NCI-H187 (cell line): ENCODE measurements around the gene NAGPA.

Experiments used
- DNase-seq, 2 experiments: peaks; one replicate each; lab custom pipeline; 2025; lab: John Stamatoyannopoulos, UW

The NAGPA gene

DNA sequence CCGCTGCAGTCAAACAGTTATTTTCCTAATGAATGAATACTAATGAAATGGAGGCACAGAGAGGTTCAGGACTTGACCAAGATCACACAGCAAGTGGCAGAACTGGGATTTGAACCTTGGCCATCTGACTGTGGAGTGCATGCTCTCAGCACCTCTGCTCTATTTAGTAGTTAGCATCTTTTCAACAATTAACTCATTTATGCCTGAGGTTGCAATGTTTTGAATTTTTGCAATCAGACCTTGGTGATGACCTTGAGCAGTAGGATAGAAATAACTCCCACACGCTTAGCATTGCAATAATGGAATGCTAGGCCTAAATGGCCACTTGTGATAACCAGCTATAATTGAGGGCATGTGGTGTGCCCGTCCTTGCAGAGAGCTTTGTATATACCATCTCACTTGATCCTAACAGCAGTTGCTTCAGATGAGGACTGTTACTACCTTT lies 31.0 kb downstream of the NAGPA start:
- no peak for DNase-seq

DNA sequence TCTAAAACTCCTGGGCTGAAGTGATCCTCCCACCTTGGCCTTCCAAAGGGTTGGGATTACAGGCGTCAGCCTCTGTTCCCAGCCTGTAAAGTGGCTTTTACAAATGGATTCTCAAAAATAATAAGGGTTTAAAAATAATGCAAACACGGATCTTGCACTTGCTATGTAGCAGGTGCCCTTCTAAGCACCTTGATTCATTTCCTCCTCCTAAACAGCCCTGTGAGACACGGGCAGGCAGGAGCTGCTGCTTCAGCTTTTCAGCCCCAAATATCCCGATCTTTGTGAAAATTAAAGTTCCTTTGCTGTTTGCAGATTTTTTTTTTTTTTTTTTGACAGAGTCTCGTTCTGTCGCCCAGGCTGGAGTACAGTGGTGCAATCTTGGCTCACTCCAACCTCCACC lies 31.7 kb downstream of the NAGPA start:
- no peak for DNase-seq

DNA sequence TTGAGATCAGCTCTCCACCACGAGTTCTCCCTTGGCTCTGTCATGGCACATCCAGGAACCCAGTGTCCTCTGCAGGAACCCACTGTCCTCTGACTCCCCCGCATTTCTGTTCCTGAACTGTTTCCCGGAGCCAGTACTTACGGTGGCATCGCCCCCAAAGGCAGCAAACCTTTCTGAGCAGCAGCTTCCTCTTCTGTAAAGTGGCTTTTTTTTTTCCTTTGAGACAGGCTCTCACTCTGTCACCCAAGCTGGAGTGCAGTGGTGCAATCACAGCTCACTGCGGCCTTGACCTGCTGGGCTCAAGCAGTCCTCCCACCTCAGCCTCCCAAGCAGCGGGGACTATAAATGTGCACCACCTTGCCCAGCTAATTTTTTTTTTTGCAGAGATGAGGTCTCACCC lies 32.2 kb downstream of the NAGPA start:
- DNase-seq, result no peak

DNA sequence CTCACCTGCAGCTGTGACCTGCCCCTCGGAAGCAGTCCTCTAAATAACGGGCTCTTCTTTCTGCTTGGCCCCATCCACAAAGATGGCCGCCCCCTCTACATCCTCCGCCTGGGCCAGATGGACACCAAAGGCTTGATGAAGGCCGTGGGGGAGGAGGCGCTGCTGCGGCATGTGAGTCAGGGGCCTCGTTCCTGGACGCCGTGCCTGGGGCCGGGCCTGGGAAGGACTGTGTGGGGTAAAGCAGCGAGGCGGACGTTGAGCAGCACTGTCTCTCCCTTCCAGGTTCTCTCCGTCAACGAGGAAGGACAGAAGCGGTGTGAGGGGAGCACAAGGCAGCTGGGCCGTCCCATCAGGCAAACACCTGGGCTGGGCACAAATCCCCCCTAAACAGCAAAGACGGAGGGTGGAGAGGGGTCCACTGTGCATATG lies 33.1 kb downstream of the NAGPA start:
- no peak for DNase-seq

DNA sequence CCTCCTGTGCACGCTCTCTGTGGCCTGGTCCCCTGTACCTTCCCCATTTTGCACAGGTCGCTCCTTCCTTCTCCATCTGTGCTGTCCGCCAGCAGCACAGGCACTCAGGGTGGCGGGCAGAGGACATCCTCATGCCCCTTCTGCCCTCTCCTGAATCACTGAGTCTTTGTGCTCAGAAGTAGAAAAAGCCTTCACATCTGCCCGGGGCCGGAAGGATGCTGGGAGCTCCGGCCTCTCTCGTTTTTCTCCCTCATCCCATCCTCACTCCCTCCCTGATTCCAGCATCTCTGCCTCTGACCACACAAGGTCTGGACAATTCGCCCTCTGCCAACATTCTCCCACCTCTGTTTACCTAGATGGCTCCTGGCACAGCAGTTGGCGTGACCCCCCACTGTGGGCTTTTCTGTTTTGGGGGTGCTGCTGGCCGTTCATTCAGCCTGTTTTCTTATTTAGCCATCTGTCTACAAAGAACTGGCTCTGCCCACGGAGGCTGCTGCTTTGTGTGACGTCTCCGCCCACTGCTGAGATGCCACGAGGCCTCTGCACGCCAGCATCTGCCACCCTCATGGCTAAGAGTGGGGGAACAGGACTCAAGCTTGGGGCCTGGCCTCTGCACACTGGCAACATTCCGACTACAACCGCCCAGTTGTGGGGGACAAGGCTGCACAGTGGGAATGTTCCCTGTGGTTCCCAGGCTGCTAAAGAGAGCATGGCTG lies 38.9 kb downstream of the NAGPA start:
- DNase-seq, result no peak

DNA sequence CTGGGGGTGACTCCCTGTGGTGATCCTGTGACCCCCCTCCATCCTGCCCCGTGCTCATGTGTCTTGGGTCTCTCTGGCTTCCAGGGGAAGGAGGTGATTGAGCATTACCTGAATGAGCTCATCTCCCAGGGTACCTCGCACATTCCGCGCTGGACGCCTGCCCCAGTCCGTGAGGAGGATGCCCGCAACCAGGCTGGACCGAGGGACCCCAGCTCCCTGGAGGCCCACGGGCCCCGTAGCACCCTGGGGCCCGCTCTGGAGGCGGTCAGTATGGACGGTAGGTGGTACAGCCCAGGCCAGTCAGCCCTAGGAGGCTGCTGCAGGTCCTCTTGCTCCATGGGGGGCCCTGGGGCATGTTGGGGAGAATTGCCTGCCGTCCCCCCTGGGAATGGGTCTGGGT lies 42.0 kb downstream of the NAGPA start:
- no peak for DNase-seq

DNA sequence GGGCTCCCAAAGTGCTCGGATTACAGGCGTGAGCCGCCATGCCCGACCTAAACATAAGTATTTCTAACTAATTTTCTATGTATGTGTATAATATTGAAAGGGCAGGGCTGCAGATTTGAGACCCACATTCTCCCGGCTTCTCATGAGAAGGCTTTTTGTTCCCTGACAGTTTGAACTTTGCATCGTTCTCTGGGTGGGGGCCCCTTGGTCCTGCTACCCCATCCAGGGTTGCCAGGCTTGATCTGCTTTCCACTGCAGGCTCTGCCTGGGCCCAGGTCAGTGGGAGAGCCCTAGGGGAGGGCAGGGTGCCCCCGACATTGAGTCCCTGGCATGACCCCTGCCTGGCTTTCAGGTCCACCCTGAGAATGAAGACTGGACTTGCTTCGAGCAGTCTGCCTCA lies 43.3 kb downstream of the NAGPA start:
- DNase-seq, result no peak

DNA sequence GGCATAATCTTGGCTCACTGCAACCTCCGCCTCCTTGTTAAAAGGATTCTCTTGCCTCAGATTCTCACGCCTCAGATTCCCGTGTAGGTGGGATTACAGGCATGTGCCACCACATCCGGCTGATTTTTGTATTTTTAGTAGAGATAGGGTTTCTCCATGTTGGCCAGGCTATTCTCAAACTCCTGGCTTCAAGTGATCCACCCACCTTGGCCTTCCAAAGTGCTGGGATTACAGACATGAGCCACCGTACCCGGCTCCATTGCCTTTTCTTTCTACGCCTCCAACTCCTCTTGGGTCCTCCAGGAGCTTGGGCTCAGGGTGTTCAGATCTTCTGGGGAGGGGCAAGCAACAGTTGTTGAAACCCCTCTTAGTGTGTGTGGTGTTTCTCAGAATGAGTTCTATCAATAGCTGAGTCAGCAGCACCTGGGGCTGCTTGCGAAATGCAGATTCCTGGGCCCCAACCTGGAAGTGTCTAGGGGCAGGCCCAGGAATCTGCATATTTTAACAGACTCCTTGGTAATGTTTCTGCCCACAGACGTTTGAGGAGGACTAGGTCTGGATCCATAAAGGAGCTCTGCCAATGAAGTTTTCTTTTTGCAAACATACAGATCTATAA lies 44.2 kb downstream of the NAGPA start:
- DNase-seq, result no peak

DNA sequence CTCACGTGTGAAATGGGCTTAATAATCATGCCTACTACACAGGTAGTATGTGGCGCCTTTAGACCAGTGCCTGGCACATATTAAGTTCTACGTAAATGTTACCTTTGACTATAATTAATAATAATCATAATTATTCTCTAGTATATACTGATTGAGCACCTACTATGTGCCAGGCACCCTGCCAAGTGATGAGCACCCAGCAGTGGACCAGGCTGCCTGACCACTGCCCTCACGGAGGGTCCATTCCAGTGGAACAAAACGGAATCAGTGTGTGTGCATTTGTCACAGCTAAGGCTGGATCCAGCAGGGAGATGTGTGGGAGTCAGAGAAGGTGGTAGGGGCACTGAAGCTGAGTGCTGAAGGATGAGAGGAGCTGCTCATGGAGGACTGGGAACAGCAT lies 45.1 kb downstream of the NAGPA start:
- DNase-seq, result no peak

DNA sequence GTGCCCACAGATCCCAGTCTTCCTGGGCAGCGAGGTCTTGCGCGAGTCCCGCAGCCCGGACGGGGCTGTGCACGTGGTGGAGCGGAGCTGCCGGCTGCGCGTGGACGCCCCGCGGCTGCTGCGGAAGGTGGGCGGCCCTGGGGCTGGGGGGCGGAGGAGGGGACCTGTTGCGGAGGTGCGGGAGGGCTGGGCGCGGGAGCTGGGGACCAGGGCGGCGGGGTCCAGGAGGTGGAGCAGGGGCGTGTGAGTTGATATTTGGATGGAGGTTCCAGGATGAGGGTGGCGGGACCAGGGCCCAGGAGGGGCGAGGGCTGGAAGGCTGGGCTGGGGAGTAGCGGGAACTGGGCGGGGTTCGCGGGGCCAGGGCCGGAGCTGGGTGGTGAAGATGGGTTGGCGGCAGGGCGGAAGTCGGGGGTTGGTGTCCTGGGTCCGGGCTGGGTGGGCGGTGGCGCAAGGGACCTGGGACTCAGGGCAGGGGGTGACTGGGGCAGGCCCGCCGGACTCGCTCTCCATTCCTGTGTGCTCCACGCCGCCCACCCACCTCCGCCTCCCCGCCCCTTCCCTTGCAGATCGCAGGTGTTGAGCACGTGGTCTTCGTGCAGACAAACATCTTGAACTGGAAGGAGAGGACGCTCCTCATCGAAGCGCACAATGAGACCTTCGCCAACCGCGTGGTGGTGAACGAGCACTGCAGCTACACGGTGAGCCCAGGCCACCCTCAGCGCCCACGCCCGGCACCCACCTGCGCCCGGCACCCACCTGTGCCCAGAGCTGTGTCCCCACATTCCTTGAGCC lies 46.0 kb downstream of the NAGPA start:
- no peak for DNase-seq

DNA sequence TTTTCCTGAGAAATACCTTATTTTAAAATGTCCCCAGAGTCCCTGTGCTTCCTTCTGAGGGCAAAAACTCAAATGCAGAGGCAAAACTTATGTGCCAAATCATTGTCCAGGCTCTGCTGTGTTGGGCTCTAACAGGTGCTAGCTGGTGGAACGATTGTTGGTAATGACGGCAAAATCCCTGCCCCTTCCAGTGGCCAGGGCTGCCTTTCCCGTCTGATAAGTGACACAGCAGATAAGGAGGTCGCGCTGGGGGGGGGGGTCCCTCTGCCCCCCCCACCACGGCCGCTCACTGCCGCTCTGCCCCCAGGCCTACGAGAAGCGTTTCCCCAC lies 46.5 kb downstream of the NAGPA start:
- DNase-seq, result no peak

DNA sequence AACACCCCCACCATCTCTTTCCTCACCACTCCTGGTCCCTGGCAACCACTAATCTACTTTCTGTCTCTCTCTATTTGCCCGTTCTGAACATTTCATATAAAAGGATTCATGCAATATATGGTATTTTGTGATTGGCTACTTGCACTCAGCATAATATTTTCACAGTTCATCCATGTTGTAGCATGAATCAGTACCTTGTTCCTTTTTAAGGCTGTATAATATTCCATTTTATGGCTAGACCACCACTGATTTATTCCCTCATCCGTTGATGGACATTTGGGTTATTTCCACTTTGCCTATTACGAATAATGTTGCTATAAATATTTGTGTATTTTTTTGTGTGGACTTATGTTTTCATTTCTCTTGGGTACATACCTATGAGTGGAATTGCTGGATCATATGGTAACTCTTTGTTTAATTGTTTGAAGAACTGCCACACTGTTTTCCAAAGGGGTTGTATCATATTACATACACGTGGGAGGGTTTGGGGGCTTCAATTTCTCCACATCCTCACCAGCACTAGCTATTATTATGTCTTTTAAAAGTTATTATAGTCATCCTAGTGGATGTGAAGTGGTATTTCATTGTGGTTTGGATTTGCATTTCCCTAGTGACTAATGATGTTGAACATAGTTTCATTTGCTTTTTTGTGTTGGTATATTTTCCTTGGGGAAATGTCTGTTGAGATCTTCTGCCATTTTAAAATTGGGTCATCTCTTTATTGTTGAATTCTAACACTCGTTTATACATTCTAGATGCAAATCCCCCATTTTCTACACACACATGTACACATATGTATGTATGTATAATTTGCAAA lies 49.4 kb downstream of the NAGPA start:
- no peak for DNase-seq

DNA sequence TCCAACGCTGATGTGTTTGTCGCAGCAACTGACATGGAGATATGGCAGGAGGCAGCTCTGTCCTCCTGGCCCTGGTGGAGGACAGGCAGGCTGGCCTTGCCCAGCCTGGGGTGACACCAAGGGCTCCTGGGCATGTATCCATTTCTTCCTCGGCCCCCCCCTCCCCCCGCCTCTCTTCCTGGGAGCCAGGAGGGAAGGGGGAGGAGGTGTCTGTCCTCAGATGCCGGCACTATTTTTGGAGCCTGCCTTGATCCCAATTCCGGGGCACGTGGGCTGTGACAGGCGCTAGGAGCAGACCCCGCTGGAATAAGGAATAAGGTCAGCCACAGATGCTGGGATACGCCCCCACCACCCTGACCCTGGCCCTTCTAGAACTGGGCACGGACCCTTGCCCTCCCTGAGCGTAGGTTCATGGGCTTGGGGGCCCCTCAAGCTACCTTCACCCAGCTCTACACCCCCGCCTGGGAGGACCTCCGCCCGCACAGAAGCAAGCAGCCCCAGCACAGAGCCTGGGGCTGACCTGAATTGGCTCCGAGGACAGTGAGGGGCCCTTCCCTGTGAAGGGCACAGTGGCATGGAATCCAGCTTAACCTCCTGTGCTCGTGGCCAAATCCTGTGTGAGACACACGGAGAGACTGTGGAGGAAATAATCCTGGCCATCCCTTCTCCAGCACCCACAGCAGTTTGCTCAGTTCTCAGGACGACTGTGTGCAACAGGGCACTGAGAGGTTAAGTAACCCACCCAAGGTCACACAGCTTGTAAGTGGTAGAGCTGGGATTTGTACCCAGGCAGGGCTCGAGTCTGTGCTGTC lies 51.5 kb downstream of the NAGPA start:
- DNase-seq, result no peak

DNA sequence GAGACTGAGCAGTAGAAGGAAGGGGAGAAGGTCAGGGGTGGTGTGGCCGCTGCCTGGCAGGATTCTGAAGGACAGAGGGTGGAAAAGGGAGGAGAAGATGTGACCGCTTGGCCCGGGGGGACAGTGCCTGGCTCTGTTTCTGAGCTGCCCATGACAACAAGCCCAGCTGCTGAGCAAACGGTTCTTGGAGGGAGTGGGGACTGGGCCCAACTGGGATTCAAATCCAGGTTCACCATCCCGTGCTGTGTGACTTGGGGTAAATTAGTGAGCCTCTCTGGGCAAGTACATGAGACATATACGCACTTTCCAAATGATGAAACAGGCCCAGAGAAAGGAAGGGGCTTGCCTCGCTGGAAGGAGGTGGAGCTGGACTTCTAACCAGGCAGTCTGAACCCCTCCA lies 52.3 kb downstream of the NAGPA start:
- no peak for DNase-seq

DNA sequence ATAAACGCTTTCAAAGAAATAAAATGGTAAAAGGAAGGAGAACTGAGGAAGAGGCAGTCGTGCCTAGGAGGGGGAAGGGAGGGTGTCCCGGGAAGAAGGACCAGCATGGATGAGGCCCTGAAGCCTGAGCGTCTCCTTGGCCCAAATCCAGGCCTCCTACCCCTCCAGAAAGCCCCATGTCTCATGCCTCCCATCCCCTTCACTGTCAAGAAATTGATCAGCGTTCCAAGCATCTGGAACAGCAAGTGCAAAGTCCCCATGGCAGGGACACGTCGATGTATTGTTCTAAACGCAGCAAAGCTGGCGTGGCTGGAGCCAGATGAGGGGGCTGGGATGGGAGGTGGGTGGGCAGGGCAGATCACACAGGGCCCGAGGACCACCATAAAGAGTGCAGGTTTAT lies 53.0 kb downstream of the NAGPA start:
- no peak for DNase-seq

DNA sequence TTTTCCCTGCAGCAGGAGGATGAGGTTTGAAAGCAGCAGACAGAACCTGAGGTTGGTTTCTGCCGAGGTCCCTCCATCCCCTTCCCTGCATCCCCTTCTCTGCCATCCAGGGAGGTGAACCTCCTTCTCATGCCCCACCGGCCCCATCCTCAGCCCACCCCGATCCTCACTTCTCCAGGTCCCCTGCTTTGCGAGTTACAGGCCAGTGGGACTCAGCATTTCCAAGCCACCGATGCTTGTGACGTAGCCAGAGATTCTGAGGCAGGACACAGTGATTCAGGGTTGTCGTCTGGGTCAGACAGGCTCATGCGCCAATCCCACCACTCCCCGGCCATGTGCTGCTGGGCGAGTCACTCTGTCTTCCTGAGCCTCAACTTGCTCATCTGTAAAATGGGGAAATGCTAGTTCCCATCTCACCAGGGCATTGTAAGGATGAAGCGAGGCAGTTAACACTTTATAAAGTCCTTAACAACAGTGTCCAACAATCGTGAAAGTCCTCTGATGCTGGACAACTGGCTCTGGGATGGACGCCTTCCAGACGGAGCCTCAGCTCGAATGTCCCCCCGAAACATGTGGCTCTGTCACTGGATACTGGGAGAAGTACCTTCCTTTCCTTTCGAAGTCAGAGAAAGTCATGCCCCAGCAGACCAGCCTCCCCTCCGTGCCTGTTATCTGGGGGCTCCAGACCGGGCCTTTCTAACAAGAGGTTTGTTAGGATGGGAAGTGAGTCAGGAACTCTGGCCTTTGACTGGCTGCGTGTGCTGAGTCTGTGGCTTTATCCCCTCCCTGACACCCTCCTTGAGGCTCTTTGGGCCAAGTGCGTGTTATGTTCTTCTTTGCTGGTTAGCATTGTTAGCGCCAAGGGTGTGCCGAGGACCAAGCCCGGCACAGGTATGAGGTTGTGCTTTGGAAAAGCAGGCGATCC lies 53.7 kb downstream of the NAGPA start:
- no peak for DNase-seq

DNA sequence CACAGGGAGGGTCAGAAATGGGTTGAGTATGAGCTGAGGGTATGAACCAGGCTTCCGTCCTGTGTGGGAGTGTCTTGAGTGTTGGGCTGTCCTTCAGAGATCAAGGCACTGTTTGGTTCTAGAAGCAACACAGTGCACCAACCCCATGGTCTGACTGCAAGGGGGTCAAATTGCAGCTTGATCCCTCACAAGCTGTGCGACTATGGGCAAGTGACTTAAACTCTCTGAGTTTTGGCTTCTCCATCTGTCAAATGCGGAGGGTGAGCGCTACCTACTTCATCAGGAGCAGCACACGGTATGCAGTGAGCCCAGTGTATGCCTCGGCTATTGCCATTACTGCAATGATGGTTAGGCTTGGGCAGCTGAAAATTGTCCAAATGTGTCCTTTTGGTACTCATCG lies 54.6 kb downstream of the NAGPA start:
- no peak for DNase-seq

DNA sequence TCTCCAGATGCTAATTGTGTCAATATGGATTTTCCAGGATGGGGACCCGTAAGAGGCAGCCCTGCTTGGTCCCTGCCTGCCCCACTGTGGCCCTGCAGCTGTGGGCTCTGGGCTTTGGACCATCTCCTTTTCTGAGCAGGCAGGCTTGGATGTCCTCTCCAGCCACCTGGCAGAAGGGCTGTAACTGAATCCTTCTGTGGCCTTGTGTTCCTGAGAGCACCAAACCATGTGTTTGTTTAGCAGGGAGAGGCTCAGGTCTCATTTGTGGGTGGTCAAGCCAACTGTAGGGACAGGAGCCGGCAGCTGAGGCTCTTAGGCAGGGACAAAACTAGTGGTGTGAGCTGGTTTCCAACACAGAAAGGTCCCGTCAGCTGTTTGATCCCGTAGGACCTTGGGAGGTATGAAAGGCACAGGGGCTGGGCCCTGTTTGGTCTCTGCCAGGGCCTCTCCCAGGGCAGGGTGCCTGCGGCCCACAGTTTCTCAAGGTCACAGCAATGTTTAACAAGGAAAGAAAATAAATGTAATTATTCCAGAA lies 57.1 kb downstream of the NAGPA start:
- DNase-seq, result no peak

DNA sequence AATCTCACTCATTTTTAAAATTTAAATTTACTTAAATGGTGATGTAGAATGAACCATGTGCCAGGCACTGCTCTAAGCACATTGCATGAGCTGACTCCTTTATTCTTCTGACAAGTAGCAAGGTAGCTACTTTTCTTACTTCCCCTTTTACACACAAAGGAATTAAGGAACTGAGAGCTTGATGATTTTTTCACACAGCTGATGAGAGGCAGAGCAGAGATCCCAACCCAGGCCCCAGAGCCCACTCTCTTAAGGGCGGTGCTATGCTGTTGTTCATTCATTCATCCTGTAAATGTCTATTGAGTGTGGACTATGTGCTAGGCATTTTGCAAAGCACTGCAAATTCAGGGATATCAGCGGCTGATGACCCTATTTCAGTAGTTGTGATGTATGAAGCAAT lies 57.7 kb downstream of the NAGPA start:
- no peak for DNase-seq
